ENCODE measurements around the gene FCGR3B.
"Not testable (repeated sequence)": the region's sequence is repeated elsewhere in the genome, so short reads cannot be mapped to it uniquely, and the experiment has no call there.

- not testable (repeated sequence) for TF ChIP-seq FOXA1 (IDR thresholded peaks at IDR 0.05); SUZ12 (IDR thresholded peaks at IDR 0.05); FOXM1 (IDR thresholded peaks at IDR 0.05; ENCODE audit: borderline replicate concordance); HDGF (IDR thresholded peaks at IDR 0.05; ENCODE audit: borderline replicate concordance); NFRKB (IDR thresholded peaks at IDR 0.05); ELF4 (IDR thresholded peaks at IDR 0.05); SP1 (IDR thresholded peaks at IDR 0.05); ZNF384 (IDR thresholded peaks at IDR 0.05); FOXK2 (IDR thresholded peaks at IDR 0.05); BHLHE40 (IDR thresholded peaks at IDR 0.05; ENCODE audit: borderline replicate concordance)
These were observed 41.1 kb downstream of the FCGR3B start for GRCh38 chr1:161589920-161590319.
